Bronchial epithelial cell (primary cell): ENCODE results near the gene S100A4. TPM values are rescaled to one million over a fixed set of nuclear protein-coding genes. Genes with fewer than 3 reads are reported as not detected.

Source experiments
- DNase-seq: peaks from one replicate; pipeline ENCODE4 v3.0.0-alpha.2; 2010; ENCODE audit warnings: low read depth
- FAIRE-seq: peaks from 2 replicates; lab custom pipeline; 2011; peaks lifted over from hg19 to GRCh38; lab: Jason Lieb, UNC
- H3K27me3 ChIP-seq: 2 replicates; pipeline ENCODE4 v1.5.1; 2011; ENCODE audit warnings: low read length; ENCODE audit not compliant: control insufficient read depth, insufficient read depth
- H3K36me3 ChIP-seq: 2 replicates; pipeline ENCODE4 v1.5.1; 2011; ENCODE audit warnings: low read length; ENCODE audit not compliant: control insufficient read depth, insufficient read depth
- H3K4me3 ChIP-seq: 2 replicates; pipeline ENCODE4 v1.5.1; 2011; ENCODE audit warnings: mild to moderate bottlenecking, low read depth, low read length, control low read depth
- total RNA-seq: library from RNA; depleted of rRNA; stranded (reverse); fragments of >200 nt; gene quantifications from 2 replicates; pipeline ENCODE4 v1.2.1, GENCODE V29; 2014
- TF ChIP-seq, protein P1 (sequence below): IDR thresholded peaks from 2 replicates; pipeline ENCODE4 v1.5.1; 2011; ENCODE audit warnings: mild to moderate bottlenecking, moderate library complexity, low read length, control low read depth, inconsistent platforms; ENCODE audit not compliant: insufficient read depth, severe bottlenecking

S100A4 gene
- total RNA-seq, 1 donor from 2014 or later = 10.8 TPM

GRCh38 chr1:153519242-153519641 is 26.4 kb downstream of the S100A4 start:
- TF ChIP-seq, protein P1, sequence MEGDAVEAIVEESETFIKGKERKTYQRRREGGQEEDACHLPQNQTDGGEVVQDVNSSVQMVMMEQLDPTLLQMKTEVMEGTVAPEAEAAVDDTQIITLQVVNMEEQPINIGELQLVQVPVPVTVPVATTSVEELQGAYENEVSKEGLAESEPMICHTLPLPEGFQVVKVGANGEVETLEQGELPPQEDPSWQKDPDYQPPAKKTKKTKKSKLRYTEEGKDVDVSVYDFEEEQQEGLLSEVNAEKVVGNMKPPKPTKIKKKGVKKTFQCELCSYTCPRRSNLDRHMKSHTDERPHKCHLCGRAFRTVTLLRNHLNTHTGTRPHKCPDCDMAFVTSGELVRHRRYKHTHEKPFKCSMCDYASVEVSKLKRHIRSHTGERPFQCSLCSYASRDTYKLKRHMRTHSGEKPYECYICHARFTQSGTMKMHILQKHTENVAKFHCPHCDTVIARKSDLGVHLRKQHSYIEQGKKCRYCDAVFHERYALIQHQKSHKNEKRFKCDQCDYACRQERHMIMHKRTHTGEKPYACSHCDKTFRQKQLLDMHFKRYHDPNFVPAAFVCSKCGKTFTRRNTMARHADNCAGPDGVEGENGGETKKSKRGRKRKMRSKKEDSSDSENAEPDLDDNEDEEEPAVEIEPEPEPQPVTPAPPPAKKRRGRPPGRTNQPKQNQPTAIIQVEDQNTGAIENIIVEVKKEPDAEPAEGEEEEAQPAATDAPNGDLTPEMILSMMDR = no peak
- no peaks in the 10 kb centered on the region for H3K27me3 ChIP-seq
- no peaks in the 10 kb centered on the region for H3K36me3 ChIP-seq
- no peak for DNase-seq
- no peak for FAIRE-seq
- no peak overlapping the region for H3K4me3 ChIP-seq

GRCh38 chr1:153515504-153516394 is 29.9 kb downstream of the S100A4 start:
- no peaks in the 10 kb centered on the region for H3K36me3 ChIP-seq
- DNase-seq (peak; percentile 87), FAIRE-seq (peak; percentile 83)
- H3K4me3 ChIP-seq = no peak overlapping the region
- TF ChIP-seq, protein P1 = no peak
- H3K27me3 ChIP-seq = no peaks in the 10 kb centered on the region

DNA sequence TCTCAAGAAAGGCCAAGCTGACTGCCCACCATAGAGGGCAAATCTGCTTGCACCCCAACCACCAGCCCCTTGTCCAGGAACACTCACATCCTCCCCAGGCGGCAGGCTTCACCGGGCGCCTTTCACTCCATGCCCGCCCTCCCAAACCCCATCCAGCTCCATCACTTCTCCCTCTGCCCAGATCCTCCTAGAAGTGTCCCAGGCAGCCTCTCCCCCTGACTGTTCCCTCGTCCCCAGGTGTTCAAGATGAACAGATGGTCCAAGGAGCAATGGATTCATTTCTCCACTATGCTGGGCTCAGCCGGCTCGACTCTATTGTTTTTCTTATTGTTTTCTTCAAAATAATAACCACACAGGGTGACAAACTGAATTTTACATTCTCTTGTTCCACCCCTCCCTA is 31.9 kb downstream of the S100A4 start:
- Histone ChIP-seq H3K27me3 (no peaks in the 10 kb centered on the region), H3K36me3 (no peaks in the 10 kb centered on the region), H3K4me3 (no peak overlapping the region)
- no peak for DNase-seq
- no peak for FAIRE-seq
- TF ChIP-seq, protein P1 = no peak

- FAIRE-seq (no peak), DNase-seq (no peak)
- no peak overlapping the region for H3K4me3 ChIP-seq
- H3K36me3 ChIP-seq = no peaks in the 10 kb centered on the region
- TF ChIP-seq, protein P1 = peak; percentile 17
- H3K27me3 ChIP-seq = no peaks in the 10 kb centered on the region
These were observed 32.6 kb downstream of the S100A4 start for GRCh38 chr1:153513023-153513422.

- Histone ChIP-seq H3K27me3 (no peaks in the 10 kb centered on the region), H3K4me3 (no peak overlapping the region), H3K36me3 (no peaks in the 10 kb centered on the region)
- no peak for FAIRE-seq
- TF ChIP-seq, protein P1 = peak; percentile 93
- DNase-seq = peak; percentile 57
These were observed 34.6 kb downstream of the S100A4 start for GRCh38 chr1:153510984-153511410.
